GM21529 (cell line): ENCODE data around the gene TMEM72.

Source experiments
- ATAC-seq: cut with Tn5 transposase; IDR thresholded peaks from one replicate; pipeline ENCODE4 v1.9.1; 2021; ENCODE audit not compliant: unreplicated experiment

Gene TMEM72

DNA sequence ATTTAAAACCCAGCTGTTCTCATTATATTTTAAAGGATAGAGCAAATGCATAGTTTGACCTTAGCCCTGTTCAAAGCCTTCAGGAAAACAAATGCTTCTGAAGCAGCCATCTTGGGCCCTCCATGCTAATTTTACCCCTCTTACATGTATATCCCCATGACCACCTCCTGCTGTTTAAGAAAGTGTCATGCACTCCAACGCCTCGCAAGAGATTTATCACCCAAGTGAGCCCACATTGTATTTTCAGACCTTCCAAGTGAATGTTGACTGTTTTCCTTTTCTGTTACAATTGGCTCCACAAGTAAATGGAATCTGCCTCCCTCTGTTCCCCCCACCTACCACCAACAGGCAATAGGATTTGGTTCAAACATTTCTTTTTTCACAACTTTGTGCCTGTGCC is 5.3 kb downstream of the TMEM72 start:
- no peak for ATAC-seq

DNA sequence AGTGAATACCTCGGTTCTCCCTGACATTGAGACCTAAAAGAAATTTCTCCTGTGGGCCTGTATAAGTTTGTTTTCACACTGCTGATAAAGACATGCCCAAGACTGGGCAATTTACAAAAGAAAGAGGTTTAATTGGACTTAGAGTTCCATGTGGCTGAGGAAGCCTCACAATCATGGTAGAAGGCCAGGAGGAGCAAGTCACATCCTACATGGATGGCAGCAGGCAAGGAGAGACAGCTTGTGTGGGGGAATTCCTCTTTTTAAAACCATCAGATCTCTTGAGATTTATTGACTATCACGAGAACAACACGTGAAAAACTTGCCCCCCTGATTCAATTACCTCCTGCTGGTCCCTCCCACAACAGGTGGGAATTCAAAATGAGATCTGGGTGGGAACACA is 6.7 kb downstream of the TMEM72 start:
- ATAC-seq: no peak

DNA sequence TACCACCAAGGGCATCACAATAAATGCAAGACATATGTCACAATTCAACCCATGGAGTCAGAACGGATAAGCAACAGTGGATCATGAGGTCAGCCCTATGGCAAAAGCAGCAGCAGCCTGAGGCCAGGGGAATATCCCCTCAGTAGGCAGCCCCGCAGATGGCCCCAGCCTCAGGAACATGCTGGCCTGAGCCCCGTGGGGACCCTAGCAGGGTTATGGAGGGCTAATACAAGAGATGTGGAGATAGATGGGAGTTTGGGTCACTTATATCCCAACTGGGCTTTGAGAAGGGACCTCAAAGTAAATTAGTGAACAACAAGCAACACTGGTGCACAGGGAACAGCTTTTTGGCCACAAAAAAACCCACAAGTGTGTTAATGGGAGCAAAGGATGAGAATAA is 9.1 kb downstream of the TMEM72 start:
- ATAC-seq: no peak

DNA sequence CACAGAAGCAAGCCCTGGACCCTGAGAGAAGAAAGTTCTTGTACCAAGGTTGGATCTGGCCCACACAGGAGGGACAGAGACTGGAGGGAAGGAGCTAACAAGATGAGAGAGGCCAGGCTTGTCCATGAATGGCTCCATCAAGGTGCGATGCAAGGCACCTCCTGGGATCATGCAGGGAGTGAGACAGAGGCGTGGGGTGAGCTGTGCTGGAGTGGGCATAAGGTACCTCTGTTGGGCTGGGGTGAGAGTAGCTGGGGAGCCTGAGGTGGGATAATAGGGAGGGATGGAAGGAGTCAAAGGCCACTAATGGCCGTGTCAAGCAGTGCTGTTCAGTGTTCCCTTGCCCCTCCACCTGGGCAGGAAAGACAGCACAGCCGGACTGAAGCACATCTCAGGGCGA is 9.9 kb downstream of the TMEM72 start:
- ATAC-seq: no peak

DNA sequence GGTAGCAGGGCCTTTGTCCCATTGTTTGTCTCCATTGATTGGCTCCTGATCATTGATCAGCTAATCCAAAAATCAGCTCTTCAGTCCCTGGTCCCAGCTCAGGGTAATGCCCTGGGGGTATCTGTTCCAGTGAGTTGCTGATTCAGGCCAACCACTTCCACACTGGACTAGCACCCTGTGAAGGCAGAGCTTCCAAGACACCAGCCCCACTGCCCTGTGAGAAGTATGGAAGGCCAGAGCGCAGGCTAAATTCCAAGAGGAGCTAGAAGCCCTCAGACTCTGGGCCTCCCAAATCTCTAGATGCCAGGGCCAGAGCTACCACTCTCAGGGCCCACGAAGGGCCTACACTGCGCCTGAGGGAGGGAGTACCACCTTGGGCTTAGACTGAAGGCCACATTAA is 10.4 kb downstream of the TMEM72 start:
- ATAC-seq: no peak

DNA sequence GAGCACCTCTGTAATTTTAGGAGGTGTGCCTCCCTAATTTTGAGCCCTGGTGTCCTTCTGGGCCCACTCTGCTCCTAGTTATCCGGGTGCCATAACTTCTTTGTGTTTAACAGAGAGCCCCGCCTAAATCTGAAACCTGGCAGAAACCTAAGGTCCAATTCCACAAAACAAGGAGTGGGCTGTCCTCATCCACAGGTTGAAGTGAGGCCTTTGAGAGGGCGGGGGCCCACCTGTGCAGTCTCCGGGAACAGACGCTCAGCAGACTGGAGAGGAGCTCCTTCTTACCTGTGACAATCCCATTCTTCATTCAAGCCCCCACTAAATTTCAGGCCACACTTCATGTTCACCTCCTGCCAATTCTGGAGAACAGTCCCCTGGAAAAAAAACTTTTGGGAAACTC is 10.9 kb downstream of the TMEM72 start:
- no peak for ATAC-seq

DNA sequence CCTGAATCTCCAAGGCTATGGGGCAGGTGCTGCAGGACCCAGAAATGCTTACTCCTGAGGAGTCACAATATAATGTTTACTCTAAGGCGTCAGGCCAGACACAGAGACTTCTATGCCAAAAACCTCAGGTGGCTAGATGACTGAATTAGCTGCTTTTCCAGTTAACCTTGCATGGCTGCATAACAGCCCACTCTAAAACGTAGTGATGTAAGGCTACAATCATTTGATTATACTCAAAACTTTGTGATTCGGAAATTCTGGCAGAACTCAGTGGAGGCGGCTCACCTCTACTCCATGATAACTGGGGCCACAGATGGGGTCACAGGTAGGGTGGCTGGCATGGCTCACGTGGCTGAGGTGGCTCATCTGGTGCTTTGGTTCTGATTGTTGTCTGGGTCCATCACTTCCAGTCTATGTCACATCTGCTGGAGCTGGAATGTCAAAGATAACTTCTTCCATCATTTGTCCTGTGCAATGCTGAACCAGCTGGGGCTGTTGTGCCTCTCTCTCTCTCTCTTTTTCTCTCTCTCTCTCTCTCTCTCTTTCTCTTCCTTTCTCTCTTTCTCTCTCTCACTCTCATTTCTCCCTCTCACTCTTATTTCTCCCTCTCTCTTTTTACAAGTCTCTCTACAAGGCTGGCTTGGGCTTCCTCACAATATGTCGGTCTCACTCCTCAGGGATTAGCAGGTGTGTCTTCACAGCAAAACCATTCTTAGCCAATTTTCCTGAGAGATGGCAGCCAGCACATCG is 11.8 kb downstream of the TMEM72 start:
- no peak for ATAC-seq

DNA sequence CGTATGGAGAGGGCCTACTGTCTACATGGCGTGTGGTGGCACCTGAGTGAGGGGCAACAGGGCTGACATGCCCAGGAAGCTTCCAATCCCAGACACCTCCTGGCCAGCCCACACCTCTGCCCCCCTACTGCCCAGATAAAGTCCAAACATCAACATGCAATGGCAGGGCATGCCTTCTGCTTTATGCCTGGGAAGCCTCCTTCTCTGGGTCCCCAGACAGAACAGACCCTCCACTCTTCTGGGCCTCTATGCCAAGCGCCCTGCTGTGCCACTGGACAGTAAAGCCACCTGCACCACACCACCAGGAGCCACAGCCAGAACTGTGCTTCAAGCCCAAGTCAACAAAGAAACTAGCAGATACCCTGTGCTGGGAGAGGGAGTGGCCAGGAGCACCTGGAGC is 12.5 kb downstream of the TMEM72 start:
- no peak for ATAC-seq

DNA sequence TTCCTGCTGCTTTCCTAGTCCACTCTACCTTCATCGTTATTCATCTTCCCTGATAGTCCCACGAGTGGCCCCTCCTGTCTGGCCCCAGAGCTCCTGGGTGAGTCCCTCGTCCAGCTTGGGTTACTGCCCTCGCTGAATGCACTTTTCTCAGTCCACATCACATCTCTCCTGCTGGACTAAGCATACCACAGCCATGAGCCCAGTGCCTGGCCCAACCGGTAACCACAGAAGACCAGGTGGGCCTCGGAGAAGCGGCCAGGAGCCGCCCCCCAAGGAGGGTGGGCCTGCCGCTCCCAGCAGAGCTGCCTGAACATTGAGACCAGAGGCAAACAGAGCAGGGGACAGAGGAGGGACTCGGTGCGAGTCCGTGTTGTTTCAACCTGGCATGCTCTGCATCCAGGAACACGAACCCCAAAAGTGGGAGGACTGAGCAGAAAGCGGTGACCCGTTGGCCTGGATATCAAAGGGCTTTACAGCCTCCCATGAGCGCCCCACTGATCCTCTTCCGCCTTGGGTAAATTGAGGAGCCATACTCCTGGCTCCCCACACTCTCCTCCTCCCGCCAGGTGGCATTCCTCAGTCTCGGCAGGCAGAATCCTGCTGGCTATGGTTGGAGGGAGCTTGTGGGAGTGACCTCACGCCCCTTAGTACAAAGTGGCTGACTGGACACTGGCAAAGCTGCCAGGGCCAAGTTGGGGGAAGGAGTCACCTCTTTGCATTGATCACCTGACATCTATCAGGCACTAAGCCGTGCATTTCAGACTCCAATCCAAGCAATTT is 13.3 kb downstream of the TMEM72 start:
- no peak for ATAC-seq

DNA sequence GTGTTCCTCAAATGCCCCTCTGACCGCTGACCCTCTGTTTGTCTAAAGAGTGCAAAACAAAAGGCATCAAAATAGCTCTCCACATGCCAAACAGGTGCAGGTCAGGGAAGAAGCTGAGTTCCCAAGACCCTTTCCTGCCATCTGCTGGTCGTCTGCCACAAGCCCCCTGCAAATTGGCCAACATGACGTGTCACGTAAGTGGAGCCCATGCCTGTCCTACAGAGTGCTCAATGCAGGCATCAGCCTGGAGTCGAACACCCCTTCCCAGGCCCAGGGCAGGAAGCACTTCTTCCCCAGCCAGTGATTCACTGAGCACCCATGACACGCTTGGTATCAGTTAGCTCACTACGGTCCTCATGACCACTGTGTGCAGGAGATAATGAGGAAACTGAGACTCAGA is 14.1 kb downstream of the TMEM72 start:
- ATAC-seq: no peak

DNA sequence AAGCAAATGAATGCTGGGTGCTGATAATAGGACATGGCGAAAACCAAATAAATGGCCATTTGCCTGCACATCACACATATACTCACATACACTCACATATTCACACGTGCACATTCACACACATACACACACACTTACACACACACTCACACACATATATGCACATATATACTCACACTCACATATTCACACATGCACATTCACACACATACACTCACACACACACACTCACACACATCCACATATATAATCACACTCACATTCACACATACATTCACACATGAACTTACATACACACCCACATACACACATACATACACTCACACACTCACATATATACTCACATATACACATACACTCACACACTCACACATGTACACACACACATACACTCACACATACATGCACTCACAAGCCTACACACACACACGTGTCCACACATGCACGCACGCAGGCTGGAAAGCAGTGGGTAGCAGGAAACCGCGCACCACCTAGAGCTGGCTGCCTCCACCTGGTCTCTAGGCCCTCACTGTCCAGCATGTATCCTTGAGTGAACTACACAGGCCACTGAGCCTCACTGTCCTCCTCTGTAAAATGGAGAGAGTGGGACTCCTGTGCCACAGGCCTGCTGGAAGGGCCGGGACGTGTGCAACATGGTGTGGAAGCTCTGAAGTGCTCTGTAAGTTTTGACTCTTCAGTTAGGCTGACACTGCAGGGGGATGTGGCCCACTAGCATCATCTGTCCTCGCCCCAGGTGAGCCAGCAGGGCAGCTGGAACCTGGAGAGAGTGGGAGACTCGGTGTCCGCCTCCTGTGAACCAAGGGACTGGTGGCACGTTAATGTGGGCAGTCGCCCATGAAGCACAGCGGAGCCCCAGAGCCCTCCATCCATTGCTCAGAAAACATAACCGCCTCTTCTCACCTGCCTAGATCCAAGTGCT is 14.9 kb downstream of the TMEM72 start:
- no peak for ATAC-seq

DNA sequence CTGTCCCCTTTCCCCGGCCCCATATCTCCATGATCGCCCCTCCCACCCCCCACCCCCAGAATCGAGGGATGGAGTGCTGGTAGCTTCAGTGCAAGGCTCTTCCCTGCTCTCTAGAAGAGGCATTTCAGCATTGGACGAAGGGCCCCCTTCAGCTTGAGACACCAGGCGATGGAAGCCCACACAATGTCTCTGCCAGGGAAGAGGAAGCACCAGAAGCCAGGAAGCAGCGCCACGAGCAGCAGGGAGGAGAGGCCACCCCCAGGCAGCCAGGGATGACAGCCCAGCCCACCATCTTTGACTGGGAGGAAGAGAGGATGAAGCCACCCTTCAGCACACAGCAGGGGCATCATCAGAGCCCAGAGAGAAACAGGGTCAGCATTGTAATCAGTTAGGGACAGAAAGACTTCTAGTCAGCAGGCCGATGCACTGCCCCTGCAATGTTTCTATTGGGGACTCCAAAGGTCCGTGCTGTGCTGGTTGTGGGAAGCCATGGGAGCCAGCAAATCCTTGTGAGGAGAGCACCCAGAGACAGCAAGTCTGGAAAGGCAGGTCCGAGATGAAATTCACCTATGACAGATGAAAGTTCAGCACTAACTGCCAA is 15.7 kb downstream of the TMEM72 start:
- ATAC-seq: no peak

DNA sequence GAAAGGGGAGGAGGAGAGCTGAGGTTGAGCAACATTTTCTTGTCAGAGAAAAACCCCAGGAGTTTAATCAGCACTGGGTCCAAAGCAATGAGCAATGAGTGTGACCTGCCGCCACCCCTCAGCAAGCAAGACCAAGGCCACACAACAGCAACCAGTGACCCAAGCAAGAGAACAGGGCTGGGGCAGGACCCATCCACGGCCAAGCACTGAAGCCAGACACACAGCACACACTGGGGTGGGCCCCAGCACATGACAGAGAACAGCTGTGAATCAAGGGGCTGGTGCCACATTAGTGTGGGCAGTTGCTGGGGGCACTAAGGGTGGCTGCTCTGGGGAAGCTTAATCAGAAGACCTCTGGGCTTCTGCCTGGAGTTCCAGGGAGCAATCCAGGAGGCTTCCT is 16.2 kb downstream of the TMEM72 start:
- no peak for ATAC-seq

DNA sequence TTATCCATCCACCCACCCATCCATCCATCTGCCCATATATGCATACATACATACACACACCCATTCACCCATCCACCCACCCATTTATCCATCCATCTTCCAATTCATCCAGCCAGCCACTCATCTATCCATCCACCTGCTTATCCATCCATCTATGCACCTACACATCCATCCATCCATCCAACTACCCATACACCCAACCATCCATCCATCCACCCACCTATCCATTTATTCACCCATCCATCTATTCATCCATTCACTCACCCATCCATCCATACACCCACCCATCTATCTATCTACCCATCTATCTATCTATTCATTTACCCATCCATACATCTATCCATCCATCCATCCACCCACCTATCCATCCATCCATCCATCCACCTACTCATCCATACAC is 17.3 kb downstream of the TMEM72 start:
- ATAC-seq: no peak

DNA sequence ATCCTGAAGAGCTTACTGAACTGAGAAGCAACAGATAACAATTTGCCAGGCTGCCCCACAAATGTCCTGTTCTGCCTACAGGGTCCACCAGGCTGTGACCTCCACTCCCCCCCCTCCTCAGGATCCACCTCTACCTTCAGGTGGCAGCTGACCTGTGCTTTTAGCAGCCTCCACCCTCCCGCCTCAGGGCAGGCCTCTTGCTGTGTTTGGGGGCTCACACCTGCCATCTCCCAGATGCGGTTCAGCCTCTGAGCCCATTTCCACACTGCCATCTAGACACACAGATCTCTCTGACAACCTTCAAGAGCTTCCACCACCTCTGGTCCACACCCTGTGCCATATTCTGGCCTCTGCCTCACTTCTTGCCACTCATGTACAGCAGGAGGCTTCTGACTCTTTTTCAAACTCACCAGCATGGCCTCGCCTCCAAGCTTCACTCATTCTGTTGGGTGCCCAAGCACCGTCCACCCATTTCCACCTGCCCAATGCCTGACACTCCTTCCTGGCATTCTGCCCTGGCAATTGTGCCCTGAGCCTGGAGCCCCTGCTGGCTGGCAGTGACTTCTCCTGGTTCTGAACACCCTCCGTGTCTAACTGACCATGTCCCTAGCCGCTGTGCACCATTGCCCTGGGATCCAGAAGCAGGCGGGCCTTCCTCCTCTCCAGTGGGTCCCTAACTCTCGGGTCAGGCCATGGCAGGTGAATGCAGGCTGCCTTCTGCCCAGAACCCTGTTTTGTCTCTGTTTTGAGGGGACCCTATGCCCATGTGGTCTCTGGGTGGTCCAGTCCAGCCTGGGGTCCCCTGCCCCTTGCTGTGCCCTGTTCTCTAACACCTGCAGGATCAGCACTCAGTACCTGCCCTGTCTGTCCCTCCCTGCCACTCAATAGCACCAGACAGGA is 18.5 kb downstream of the TMEM72 start:
- ATAC-seq: no peak

DNA sequence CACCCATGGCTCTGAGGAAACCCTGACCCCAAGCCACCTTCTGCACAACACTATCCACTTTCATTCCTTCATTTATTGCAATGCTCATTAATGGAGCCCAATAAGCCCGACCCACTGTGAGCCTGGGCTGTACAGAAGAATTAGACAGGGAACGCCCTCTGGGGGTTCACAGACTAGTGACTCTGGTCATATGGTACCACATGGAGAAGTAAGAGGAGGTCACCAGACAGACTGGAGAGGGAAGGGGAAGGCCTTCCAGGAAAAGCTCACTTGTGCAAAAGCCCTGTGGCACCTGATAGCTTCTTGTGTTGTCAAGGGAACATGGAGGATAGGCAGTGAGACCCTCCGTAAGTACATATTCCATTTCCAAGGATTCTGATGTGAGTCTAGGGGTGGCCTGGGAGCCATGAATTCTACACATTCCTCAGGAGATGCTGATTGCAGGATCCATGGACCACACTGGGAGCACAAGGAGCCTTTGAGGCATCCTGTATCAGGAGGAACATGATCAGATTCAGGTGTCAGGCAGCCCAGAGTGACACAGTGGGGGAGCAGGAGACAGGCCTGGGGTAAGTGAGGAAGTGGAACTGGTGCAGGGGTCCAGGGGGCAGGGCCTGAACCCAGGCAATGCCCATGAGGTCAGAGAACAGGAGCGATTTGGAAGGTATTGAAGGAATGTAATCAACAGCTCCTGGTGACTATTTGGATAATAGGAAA is 19.9 kb downstream of the TMEM72 start:
- no peak for ATAC-seq

DNA sequence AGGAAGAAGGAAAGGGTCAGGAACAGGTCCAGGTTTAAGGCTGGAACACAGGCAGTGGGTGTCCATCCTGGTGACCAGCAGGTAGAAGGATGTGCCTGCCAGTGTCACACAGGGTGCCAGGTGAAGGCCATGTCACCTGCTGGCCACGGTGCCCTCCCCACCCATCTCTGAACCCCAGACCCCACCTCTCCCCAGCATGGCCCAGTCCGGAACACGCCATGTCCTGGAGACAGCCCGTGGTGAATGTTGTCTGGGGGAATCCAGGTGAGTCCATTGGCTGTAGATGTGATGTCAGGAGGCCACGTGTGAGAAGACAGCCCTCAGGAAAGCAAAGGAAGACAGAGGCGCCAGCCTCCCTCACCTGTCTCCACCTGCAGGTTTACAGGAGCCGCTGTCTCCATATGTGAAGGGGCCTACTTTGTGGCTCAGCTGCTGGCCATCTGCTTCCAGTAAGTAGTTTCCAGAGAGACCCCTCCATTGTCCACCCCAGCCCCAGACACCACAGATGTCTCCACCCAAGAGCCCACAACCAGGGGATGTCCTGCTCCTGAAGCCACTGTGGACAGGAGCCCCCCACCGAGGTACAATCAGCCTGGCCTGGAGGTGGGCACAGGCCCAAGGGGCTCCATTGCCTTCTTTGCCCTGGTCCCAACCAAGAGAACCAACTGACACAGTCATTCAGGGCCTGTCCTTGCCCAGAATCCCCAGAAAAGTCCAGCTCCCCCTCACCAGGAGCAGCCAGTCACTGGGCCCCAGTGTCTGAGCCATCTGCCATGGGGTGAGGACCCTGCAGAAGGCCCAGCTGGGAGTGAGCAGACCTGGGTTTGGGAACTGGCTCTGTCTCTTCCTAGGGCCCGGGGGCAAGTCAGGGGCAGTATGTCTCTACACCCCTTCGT is 20.7 kb downstream of the TMEM72 start:
- no peak for ATAC-seq
